ENCODE data around the gene CRIP1.

Gene CRIP1

DNA sequence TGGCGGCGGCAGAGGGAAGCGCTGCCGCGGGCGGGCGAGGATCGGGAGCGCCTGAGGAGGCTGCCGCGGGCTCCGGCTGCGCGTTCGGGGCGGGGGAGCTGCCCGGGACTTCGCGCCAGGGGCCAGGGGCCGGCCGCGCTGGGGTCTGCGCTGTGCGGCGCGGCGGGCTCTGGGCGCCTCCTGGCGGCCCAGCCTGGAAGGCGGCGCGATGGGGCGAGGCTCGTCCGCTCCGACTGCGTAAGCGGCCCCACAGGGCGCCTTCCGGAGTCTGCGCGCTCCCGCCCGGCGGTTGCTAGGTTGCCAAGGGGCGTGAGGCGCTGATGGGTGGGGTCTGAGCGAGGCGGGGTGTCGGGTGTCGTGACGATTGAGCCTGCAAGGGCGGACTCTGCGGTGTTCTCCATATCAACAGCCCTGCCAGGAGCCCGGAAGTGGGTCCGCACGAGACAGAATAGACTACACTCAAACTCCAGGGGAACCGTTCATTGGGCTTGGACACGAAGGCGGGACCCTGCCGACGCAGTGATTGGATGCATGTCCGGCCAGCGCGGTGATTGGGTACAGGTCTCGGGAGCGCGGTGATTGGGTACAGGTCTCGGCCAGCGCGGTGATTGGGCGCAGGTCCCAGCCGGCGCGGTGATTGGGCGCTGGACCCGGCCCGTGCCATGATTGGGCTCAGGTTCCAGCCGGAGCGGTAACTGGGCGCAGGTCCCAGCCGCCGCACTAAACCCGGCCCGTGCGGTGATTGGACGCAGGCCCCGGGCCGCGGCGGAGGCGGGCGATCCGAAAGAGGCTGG is 4.1 kb downstream of the CRIP1 start, which contains the start of gene TEDC1:
Gene TEDC1 (plus strand): TSS at position 675 of the 794 bp plus-strand sequence. CDS start 130 bp downstream, outside the sequence.
- DNase-seq (ENCODE audit: low spot score): peak; percentile 98
- TF ChIP-seq, protein P1, sequence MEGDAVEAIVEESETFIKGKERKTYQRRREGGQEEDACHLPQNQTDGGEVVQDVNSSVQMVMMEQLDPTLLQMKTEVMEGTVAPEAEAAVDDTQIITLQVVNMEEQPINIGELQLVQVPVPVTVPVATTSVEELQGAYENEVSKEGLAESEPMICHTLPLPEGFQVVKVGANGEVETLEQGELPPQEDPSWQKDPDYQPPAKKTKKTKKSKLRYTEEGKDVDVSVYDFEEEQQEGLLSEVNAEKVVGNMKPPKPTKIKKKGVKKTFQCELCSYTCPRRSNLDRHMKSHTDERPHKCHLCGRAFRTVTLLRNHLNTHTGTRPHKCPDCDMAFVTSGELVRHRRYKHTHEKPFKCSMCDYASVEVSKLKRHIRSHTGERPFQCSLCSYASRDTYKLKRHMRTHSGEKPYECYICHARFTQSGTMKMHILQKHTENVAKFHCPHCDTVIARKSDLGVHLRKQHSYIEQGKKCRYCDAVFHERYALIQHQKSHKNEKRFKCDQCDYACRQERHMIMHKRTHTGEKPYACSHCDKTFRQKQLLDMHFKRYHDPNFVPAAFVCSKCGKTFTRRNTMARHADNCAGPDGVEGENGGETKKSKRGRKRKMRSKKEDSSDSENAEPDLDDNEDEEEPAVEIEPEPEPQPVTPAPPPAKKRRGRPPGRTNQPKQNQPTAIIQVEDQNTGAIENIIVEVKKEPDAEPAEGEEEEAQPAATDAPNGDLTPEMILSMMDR (IDR thresholded peaks at IDR 0.05; ENCODE audit: extremely low read depth, missing control alignments): peak; percentile 97

- TF ChIP-seq, protein P1 (IDR thresholded peaks at IDR 0.05; ENCODE audit: extremely low read depth, missing control alignments): no peak
- peak; percentile 96 for DNase-seq (ENCODE audit: low spot score)
Measured at GRCh38 chr14:105491366-105491973, 4.8 kb downstream of the CRIP1 start.

DNA sequence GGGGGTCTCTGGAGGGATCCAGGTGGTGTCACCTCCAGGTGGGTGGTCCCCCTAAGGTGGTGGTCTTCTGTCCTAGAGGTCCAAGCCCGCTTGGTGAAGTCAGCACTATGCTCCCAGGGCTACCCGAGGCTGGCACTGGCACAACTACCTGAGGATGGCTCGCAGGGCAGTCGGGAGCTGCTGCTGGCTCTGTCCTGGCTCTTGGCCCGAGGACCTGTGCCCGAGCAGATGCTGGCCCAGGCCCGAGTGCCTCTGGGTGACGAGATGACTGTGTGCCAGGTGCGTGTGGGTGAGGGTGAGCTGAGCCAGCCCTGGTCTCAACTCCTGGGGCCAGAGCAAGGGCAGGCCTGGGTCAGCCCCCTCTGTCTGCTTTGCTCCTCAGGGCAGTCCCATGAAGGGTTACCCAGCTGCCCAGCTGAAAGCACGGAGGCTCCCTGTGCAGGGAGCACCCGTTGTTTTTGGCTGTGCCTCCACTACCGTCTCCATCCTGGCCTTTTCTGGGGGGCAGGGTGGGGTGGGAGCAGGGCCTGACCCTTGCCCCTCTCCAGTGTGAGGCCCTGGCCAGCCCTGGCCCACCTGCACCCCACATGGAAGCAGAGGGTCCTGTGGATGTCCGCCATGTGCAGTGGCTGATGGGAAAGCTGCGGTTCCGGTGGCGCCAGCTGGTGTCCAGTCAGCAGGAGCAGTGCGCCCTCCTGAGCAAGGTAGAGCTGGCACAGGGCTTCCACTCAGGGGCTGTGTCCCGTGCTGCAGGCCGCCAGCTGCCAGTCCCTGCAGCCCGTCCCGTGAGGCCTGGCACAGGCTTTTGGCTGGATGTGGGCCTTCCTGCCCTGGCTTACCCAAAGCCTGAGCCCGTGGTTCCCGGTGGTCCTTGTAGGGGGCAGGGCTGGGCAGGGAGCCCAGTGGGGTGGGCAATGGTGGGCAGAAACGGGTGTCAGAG is 5.6 kb downstream of the CRIP1 start:
- TF ChIP-seq, protein P1 (IDR thresholded peaks at IDR 0.05; ENCODE audit: extremely low read depth, missing control alignments): no peak
- no peak for DNase-seq (ENCODE audit: low spot score)

- TF ChIP-seq, protein P1 (IDR thresholded peaks at IDR 0.05; ENCODE audit: extremely low read depth, missing control alignments): no peak
- no peak for DNase-seq (ENCODE audit: low spot score)
Measured at GRCh38 chr14:105492971-105493871, 6.5 kb downstream of the CRIP1 start.

GRCh38 chr14:105493921-105494605 is 7.4 kb downstream of the CRIP1 start:
- DNase-seq (ENCODE audit: low spot score): no peak
- TF ChIP-seq, protein P1 (IDR thresholded peaks at IDR 0.05; ENCODE audit: extremely low read depth, missing control alignments): no peak

DNA sequence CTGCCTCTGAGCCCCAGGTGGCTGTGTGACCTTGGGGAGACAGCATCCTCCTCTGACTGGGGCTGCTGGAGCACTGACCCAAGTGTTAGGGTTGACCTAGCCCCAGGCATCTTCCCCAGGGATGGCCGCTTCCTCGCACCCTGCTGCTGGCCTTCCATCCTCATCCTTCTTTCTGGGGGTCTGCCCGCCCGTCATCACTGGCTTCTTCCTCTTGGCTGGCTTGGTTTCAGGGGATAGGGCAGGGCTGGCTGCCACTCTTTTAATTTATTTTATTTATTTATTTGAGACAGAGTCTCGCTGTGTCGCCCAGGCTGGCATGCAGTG is 7.9 kb downstream of the CRIP1 start:
- DNase-seq (ENCODE audit: low spot score): no peak
- TF ChIP-seq, protein P1 (IDR thresholded peaks at IDR 0.05; ENCODE audit: extremely low read depth, missing control alignments): no peak
